Measurements from ENCODE around the gene CDAN1. TPM values are rescaled to one million over a fixed set of nuclear protein-coding genes. Genes with fewer than 3 reads are reported as not detected.

CDAN1 gene
- total RNA-seq, 2 experiments from 2014 or later = 23.2 to 24.7 TPM

DNA sequence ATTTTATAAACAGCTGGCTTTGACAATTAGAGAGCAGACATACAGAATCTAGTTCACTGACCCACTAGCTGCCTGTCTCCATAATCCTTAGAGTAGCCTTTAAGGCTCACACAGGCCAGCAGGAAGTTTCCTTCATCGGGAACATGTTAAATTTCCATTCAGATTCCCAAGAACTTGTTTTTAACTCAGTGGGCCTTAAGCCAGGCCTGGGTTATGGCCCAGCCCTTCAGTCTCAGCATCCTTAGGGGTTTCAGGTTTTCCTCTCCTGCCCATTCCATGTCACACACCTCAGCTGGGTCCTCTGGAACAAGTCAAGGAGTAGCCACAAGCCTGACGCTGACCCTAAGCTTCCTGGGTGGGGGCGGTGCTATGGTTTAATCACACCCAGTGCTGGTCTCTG lies 15.0 kb downstream of the CDAN1 start:
- Mint-ChIP-seq H3K4me1 (ENCODE audit: low read depth) (no peaks in the 10 kb centered on the region), H3K4me3 (no peak overlapping the region), H3K27ac (no peak overlapping the region), H3K27me3 (no peaks in the 10 kb centered on the region), H3K9me3 (no peaks in the 10 kb centered on the region), H3K36me3 (ENCODE audit: low read depth) (peaks cover 60% of the 10 kb centered on the region)
- ChIA-PET CTCF (no interaction called here), POLR2A (no interaction called here)
- ATAC-seq (ENCODE audit: poor library complexity) (no peak), DNase-seq (no peak)
- H3K4me1 ChIP-seq (ENCODE audit: insufficient read depth, low read length) = no peaks in the 10 kb centered on the region
- no peaks in the 10 kb centered on the region for H3K27me3 ChIP-seq (ENCODE audit: control insufficient read depth in 1 of 2, insufficient read depth in 2 of 2, low read length in 2 of 2)
- no peak overlapping the region for H3K27ac ChIP-seq (ENCODE audit: low read depth in 1 of 2, low read length in 2 of 2)
- no peaks in the 10 kb centered on the region for H3K9me3 ChIP-seq (ENCODE audit: control insufficient read depth in 1 of 2, insufficient read depth in 1 of 2, low read length in 2 of 2)
- TF ChIP-seq, protein P1, sequence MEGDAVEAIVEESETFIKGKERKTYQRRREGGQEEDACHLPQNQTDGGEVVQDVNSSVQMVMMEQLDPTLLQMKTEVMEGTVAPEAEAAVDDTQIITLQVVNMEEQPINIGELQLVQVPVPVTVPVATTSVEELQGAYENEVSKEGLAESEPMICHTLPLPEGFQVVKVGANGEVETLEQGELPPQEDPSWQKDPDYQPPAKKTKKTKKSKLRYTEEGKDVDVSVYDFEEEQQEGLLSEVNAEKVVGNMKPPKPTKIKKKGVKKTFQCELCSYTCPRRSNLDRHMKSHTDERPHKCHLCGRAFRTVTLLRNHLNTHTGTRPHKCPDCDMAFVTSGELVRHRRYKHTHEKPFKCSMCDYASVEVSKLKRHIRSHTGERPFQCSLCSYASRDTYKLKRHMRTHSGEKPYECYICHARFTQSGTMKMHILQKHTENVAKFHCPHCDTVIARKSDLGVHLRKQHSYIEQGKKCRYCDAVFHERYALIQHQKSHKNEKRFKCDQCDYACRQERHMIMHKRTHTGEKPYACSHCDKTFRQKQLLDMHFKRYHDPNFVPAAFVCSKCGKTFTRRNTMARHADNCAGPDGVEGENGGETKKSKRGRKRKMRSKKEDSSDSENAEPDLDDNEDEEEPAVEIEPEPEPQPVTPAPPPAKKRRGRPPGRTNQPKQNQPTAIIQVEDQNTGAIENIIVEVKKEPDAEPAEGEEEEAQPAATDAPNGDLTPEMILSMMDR (IDR thresholded peaks at IDR 0.05) = no peak
- H3K4me3 ChIP-seq (ENCODE audit: low read length) = no peak overlapping the region
- intact Hi-C loops (cut with DNase I, micrococcal nuclease) = no loop called here
- peaks cover 53% of the 10 kb centered on the region for H3K36me3 ChIP-seq (ENCODE audit: insufficient read depth, low read length)

DNA sequence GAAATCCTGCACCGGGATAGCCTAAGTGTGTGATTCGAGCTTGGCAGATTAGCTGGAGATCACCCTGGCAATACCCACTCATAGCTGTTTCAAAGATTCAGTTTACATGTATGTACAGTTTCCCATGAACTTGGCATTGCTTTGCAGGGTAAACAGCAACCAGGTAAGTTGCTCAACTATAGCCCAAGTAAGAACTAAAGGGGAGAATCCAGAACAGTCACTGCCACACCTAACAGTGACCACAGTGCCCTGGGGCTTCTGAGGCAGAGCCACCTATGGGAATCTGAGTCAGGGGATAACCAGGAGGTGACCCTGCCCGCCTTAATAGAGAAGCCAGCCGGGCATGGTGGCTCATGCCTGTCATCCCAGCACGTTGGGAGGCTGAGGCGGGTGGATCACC lies 15.9 kb downstream of the CDAN1 start:
- no peak overlapping the region for H3K4me3 ChIP-seq (ENCODE audit: low read length)
- no peak overlapping the region for H3K27ac ChIP-seq (ENCODE audit: low read depth in 1 of 2, low read length in 2 of 2)
- H3K9me3 ChIP-seq (ENCODE audit: control insufficient read depth in 1 of 2, insufficient read depth in 1 of 2, low read length in 2 of 2) = no peaks in the 10 kb centered on the region
- POLR2A ChIA-PET = no interaction called here
- peak overlapping the region; percentile 36 for H3K27ac Mint-ChIP-seq
- H3K36me3 ChIP-seq (ENCODE audit: insufficient read depth, low read length) = peaks cover 44% of the 10 kb centered on the region
- no peaks in the 10 kb centered on the region for H3K4me1 Mint-ChIP-seq (ENCODE audit: low read depth)
- no peak for ATAC-seq (ENCODE audit: poor library complexity)
- H3K36me3 Mint-ChIP-seq (ENCODE audit: low read depth) = peaks cover 51% of the 10 kb centered on the region
- intact Hi-C loops (cut with DNase I, micrococcal nuclease) = no loop called here
- CTCF ChIA-PET = no interaction called here
- no peaks in the 10 kb centered on the region for H3K4me1 ChIP-seq (ENCODE audit: insufficient read depth, low read length)
- no peak for DNase-seq
- no peak overlapping the region for H3K4me3 Mint-ChIP-seq
- TF ChIP-seq, protein P1 (IDR thresholded peaks at IDR 0.05) = no peak
- H3K27me3 ChIP-seq (ENCODE audit: control insufficient read depth in 1 of 2, insufficient read depth in 2 of 2, low read length in 2 of 2) = no peaks in the 10 kb centered on the region
- no peaks in the 10 kb centered on the region for H3K27me3 Mint-ChIP-seq
- no peaks in the 10 kb centered on the region for H3K9me3 Mint-ChIP-seq

DNA sequence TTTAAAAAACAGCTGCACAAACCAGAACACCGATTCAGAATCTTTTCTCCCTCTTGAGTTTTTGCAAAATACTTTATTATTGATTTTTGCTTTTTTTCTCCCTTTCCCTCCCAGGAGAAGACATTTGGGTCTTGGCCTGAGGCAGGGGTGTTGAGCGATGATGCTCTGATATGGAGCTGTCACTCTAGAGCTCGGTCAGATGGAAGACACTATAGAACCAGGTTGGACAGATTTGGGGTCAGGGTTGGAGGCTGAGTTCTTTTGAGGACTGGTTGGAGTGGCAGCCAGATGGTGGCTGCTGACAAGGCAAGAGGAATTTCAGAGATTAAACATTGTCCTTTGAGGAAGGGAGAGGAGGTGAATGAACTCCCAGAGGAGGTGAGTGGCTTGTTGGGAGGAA lies 16.9 kb downstream of the CDAN1 start:
- TF ChIP-seq, protein P1 (IDR thresholded peaks at IDR 0.05) = no peak
- intact Hi-C loops (cut with DNase I, micrococcal nuclease) = no loop called here
- no peak overlapping the region for H3K27ac Mint-ChIP-seq

More for the DNA sequence above, 16.9 kb downstream of the CDAN1 start:
- H3K4me1 Mint-ChIP-seq (ENCODE audit: low read depth) = no peaks in the 10 kb centered on the region
- no peak overlapping the region for H3K27ac ChIP-seq (ENCODE audit: low read depth in 1 of 2, low read length in 2 of 2)
- no peaks in the 10 kb centered on the region for H3K4me1 ChIP-seq (ENCODE audit: insufficient read depth, low read length)
- H3K27me3 ChIP-seq (ENCODE audit: control insufficient read depth in 1 of 2, insufficient read depth in 2 of 2, low read length in 2 of 2) = no peaks in the 10 kb centered on the region
- ATAC-seq (ENCODE audit: poor library complexity) = no peak
- POLR2A ChIA-PET = no interaction called here
- no peaks in the 10 kb centered on the region for H3K9me3 Mint-ChIP-seq
- H3K27me3 Mint-ChIP-seq = no peaks in the 10 kb centered on the region
- no peaks in the 10 kb centered on the region for H3K9me3 ChIP-seq (ENCODE audit: control insufficient read depth in 1 of 2, insufficient read depth in 1 of 2, low read length in 2 of 2)
- DNase-seq = no peak
- H3K36me3 ChIP-seq (ENCODE audit: insufficient read depth, low read length) = peaks cover 35% of the 10 kb centered on the region
- CTCF ChIA-PET = no interaction called here
- no peak overlapping the region for H3K4me3 ChIP-seq (ENCODE audit: low read length)
- no peak overlapping the region for H3K4me3 Mint-ChIP-seq
- H3K36me3 Mint-ChIP-seq (ENCODE audit: low read depth) = peaks cover 43% of the 10 kb centered on the region
